T-helper 2 cell treated with Interferon-gamma antibody and Interleukin-4, amounts not matched to agents 100 ng/mL and 5 ng/mL, for 36 hours (primary cell): ENCODE measurements around the gene RUFY4. TPM values are rescaled to one million over a fixed set of nuclear protein-coding genes. Genes with fewer than 3 reads are reported as not detected.
"Not testable (repeated sequence)": the region's sequence is repeated elsewhere in the genome, so short reads cannot be mapped to it uniquely, and the experiment has no call there.

Source experiments
- intact Hi-C: fragments of 100-400 bp; cut with micrococcal nuclease; formaldehyde crosslinking; loops from one replicate; pipeline ENCODE4 v1.15.1; 2023
- total RNA-seq: library from RNA; stranded (reverse); gene quantifications from 2 replicates; pipeline ENCODE4 v1.2.3, GENCODE V29; 2022

RUFY4 gene
- total RNA-seq, 1 donor from 2014 or later, result 1.3 TPM

GRCh38 chr2:218030409-218031195 is 38.5 kb upstream of the RUFY4 start:
- intact Hi-C loops, result loop anchor here (5.0 kb wide), 1 partner anchor 38 kb away; no protein-coding TSS in a partner anchor

GRCh38 chr2:218031261-218031660 is 37.8 kb upstream of the RUFY4 start:
- intact Hi-C loops, result loop anchor here (5.0 kb wide), 1 partner anchor 39 kb away; no protein-coding TSS in a partner anchor

- intact Hi-C loops, result loop anchor here (5.0 kb wide), 1 partner anchor 40 kb away; no protein-coding TSS in a partner anchor
Measured at GRCh38 chr2:218031771-218032257, 37.2 kb upstream of the RUFY4 start.

- intact Hi-C loops, result loop anchor here (5.0 kb wide), 1 partner anchor 40 kb away; no protein-coding TSS in a partner anchor
Measured at GRCh38 chr2:218032336-218033171, 36.5 kb upstream of the RUFY4 start.

GRCh38 chr2:218033208-218033589 is 35.9 kb upstream of the RUFY4 start:
- intact Hi-C loops, result loop anchor here (5.0 kb wide), 1 partner anchor 41 kb away; no protein-coding TSS in a partner anchor

GRCh38 chr2:218033590-218034496 is 35.2 kb upstream of the RUFY4 start:
- intact Hi-C loops, result loop anchor here (2.0 to 5.0 kb wide), 2 partner anchors 42 to 249 kb away; no protein-coding TSS in a partner anchor

GRCh38 chr2:218034497-218035213 is 34.4 kb upstream of the RUFY4 start:
- intact Hi-C loops, result loop anchor here (2.0 to 5.0 kb wide), 2 partner anchors 42 to 250 kb away; no protein-coding TSS in a partner anchor

- intact Hi-C loops, result loop anchor here (2.0 kb wide), 1 partner anchor 251 kb away; no protein-coding TSS in a partner anchor
Measured at GRCh38 chr2:218035463-218036100, 33.5 kb upstream of the RUFY4 start.

- intact Hi-C loops, result no loop called here
Measured at GRCh38 chr2:218036371-218036770, 32.7 kb upstream of the RUFY4 start.

- intact Hi-C loops, result no loop called here
Measured at GRCh38 chr2:218039171-218039570, 29.9 kb upstream of the RUFY4 start.

GRCh38 chr2:218040883-218041282 is 28.2 kb upstream of the RUFY4 start:
- intact Hi-C loops, result no loop called here

- intact Hi-C loops, result no loop called here
Measured at GRCh38 chr2:218041302-218042168, 27.5 kb upstream of the RUFY4 start.

- intact Hi-C loops, result no loop called here
Measured at GRCh38 chr2:218043100-218043499, 26.0 kb upstream of the RUFY4 start.

GRCh38 chr2:218043701-218044109 is 25.3 kb upstream of the RUFY4 start:
- intact Hi-C loops, result no loop called here

GRCh38 chr2:218044599-218044998 is 24.5 kb upstream of the RUFY4 start:
- intact Hi-C loops, result not testable (repeated sequence)

- intact Hi-C loops, result no loop called here
Measured at GRCh38 chr2:218046238-218046637, 22.8 kb upstream of the RUFY4 start.

- intact Hi-C loops, result no loop called here
Measured at GRCh38 chr2:218047536-218048225, 21.4 kb upstream of the RUFY4 start.

GRCh38 chr2:218051903-218052302 is 17.1 kb upstream of the RUFY4 start:
- intact Hi-C loops, result no loop called here
